Fibroblast of lung (primary cell): ENCODE results near the gene BTRC. TPM values are rescaled to one million over a fixed set of nuclear protein-coding genes. Genes with fewer than 3 reads are reported as not detected.
A peak's percentile ranks its signal among the peaks of the same experiment; 100 is the strongest.

Source experiments
- DNase-seq, 2 donors: peaks; one replicate each; pipeline versions ENCODE4 v3.0.0 to v3.0.0-alpha.2; 2010; ENCODE audit warnings: low read depth in 2 of 2
- H2AFZ ChIP-seq: 2 replicates; pipeline ENCODE4 v1.5.1; 2012; ENCODE audit warnings: low read length, control low read depth, inconsistent platforms
- H3K27ac ChIP-seq: 2 replicates; pipeline ENCODE4 v1.5.1; 2011; ENCODE audit warnings: low read length, control low read depth; ENCODE audit not compliant: insufficient read depth
- H3K27me3 ChIP-seq: 2 replicates; pipeline ENCODE4 v1.5.1; 2011; ENCODE audit warnings: mild to moderate bottlenecking, low read length; ENCODE audit not compliant: control insufficient read depth, insufficient read depth
- H3K36me3 ChIP-seq: 2 replicates; pipeline ENCODE4 v1.5.1; 2011; ENCODE audit warnings: low read length; ENCODE audit not compliant: control insufficient read depth, insufficient read depth
- H3K4me1 ChIP-seq: 2 replicates; pipeline ENCODE4 v1.5.1; 2011; ENCODE audit warnings: low read length; ENCODE audit not compliant: control insufficient read depth, insufficient read depth; ENCODE audit errors: extremely low read depth
- H3K4me2 ChIP-seq: 2 replicates; pipeline ENCODE4 v1.5.1; 2011; ENCODE audit warnings: low read length, control low read depth; ENCODE audit not compliant: insufficient read depth; ENCODE audit errors: extremely low read depth
- H3K4me3 ChIP-seq, 4 experiments: fragments of 200-600 bp in 1 of 4; sonication (generic) in 1 of 4; replicated peaks in 1 of 4; 2 replicates each; pipeline ENCODE4 v1.5.1; 2011 to 2016; ENCODE audit warnings: low read length in 4 of 4, low read depth in 3 of 4, mild to moderate bottlenecking in 3 of 4, control low read depth in 2 of 4, inconsistent platforms in 1 of 4, mixed read lengths in 1 of 4; ENCODE audit not compliant: insufficient read depth in 1 of 4; ENCODE audit errors: control extremely low read depth in 1 of 4
- H3K79me2 ChIP-seq: 2 replicates; pipeline ENCODE4 v1.5.1; 2012; ENCODE audit warnings: mild to moderate bottlenecking, low read length, inconsistent platforms; ENCODE audit not compliant: control insufficient read depth, insufficient read depth
- H3K9ac ChIP-seq: 2 replicates; pipeline ENCODE4 v1.5.1; 2011; ENCODE audit warnings: mild to moderate bottlenecking, low read length, control low read depth; ENCODE audit not compliant: insufficient read depth
- H3K9me3 ChIP-seq: 2 replicates; pipeline ENCODE4 v1.5.1; 2012; ENCODE audit warnings: low read depth, low read length; ENCODE audit not compliant: control insufficient read depth, insufficient read depth
- H4K20me1 ChIP-seq: 2 replicates; pipeline ENCODE4 v1.5.1; 2011; ENCODE audit warnings: low read length; ENCODE audit not compliant: control insufficient read depth, insufficient read depth; ENCODE audit errors: extremely low read depth
- CTCF ChIP-seq, 2 donors: IDR thresholded peaks in 1 of 2; conservative IDR thresholded peaks in 1 of 2; 1 replicate in 1 of 2; 2 replicates in 1 of 2; pipeline ENCODE4 v1.5.1; 2011 to 2012; ENCODE audit warnings: low read length in 2 of 2, control low read depth in 1 of 2, inconsistent platforms in 1 of 2, low read depth in 1 of 2, mild to moderate bottlenecking in 1 of 2
- EZH2 ChIP-seq: IDR thresholded peaks from 2 replicates; pipeline ENCODE4 v1.5.1; 2012; ENCODE audit warnings: low read length, control low read depth, mild to moderate bottlenecking; ENCODE audit errors: missing control alignments
- polyA plus RNA-seq, 2 donors: library from polyadenylated mRNA; depleted of rRNA in 1 of 2; stranded (reverse) in 1 of 2; unstranded in 1 of 2; fragments of >200 nt; gene quantifications; 2 replicates each; pipeline ENCODE4 v1.2.1, GENCODE V29; 2011 to 2012; ENCODE audit warnings: missing spikeins in 1 of 2
- total RNA-seq: library from RNA; depleted of rRNA; stranded (reverse); fragments of >200 nt; gene quantifications from 2 replicates; pipeline ENCODE4 v1.2.1, GENCODE V29; 2014

Gene BTRC
- total and polyA plus RNA-seq, 2 donors (not counting 1 experiment from before 2014, with no cell fraction given): 9.2 to 10.9 TPM

- no peaks in the 10 kb centered on the region for H3K9me3 ChIP-seq
- no peaks in the 10 kb centered on the region for H3K4me1 ChIP-seq
- H3K4me3 ChIP-seq: no peak overlapping the region
- H4K20me1 ChIP-seq: no peaks in the 10 kb centered on the region
- H3K79me2 ChIP-seq: no peaks in the 10 kb centered on the region
- H2AFZ ChIP-seq: no peak overlapping the region
- H3K9ac ChIP-seq: no peak overlapping the region
- no peak for DNase-seq
- H3K4me2 ChIP-seq: no peak overlapping the region
- H3K27ac ChIP-seq: no peak overlapping the region
- H3K36me3 ChIP-seq: peaks cover 1% of the 10 kb centered on the region
- no peak for TF ChIP-seq CTCF (conservative IDR thresholded peaks at IDR 0.05 in 1 of 2, IDR thresholded peaks at IDR 0.05 in 1 of 2; ENCODE audit: low read depth in 1 of 2, low read length in 2 of 2)
- TF ChIP-seq EZH2: no peak
- no peaks in the 10 kb centered on the region for H3K27me3 ChIP-seq
Measured at GRCh38 chr10:101535949-101536348, 182.0 kb downstream of the BTRC start.

GRCh38 chr10:101536800-101537199, 182.8 kb downstream of the BTRC start:
- Histone ChIP-seq H3K4me3 (no peak overlapping the region), H3K27ac (no peak overlapping the region), H3K4me2 (no peak overlapping the region), H3K36me3 (peaks cover 1% of the 10 kb centered on the region), H3K9me3 (no peaks in the 10 kb centered on the region), H3K79me2 (no peaks in the 10 kb centered on the region), H3K27me3 (no peaks in the 10 kb centered on the region), H2AFZ (no peak overlapping the region), H3K4me1 (no peaks in the 10 kb centered on the region), H3K9ac (no peak overlapping the region), H4K20me1 (no peaks in the 10 kb centered on the region)
- TF ChIP-seq CTCF (conservative IDR thresholded peaks at IDR 0.05 in 1 of 2, IDR thresholded peaks at IDR 0.05 in 1 of 2; ENCODE audit: low read depth in 1 of 2, low read length in 2 of 2) (peak in 1 of 2 donors; percentile 54), EZH2 (no peak)
- peak in 1 of 2 donors; percentile 51 for DNase-seq

- Histone ChIP-seq H2AFZ (no peak overlapping the region), H3K9ac (no peak overlapping the region), H3K4me2 (no peak overlapping the region), H3K36me3 (peaks cover 1% of the 10 kb centered on the region), H4K20me1 (no peaks in the 10 kb centered on the region), H3K27me3 (no peaks in the 10 kb centered on the region), H3K9me3 (no peaks in the 10 kb centered on the region), H3K4me3 (no peak overlapping the region), H3K27ac (no peak overlapping the region), H3K79me2 (no peaks in the 10 kb centered on the region), H3K4me1 (no peaks in the 10 kb centered on the region)
- DNase-seq: no peak
- TF ChIP-seq CTCF (conservative IDR thresholded peaks at IDR 0.05 in 1 of 2, IDR thresholded peaks at IDR 0.05 in 1 of 2; ENCODE audit: low read depth in 1 of 2, low read length in 2 of 2) (no peak), EZH2 (no peak)
Measured at GRCh38 chr10:101538446-101538845, 184.5 kb downstream of the BTRC start.
